NCI-H748 (cell line): ENCODE results near the gene KLKB1.
"Not testable (repeated sequence)": the region's sequence is repeated elsewhere in the genome, so short reads cannot be mapped to it uniquely, and the experiment has no call there.

ENCODE experiments used
- DNase-seq: peaks from one replicate; lab custom pipeline; 2025; ENCODE audit not compliant: unreplicated experiment; lab: John Stamatoyannopoulos, UW

Gene KLKB1

DNA sequence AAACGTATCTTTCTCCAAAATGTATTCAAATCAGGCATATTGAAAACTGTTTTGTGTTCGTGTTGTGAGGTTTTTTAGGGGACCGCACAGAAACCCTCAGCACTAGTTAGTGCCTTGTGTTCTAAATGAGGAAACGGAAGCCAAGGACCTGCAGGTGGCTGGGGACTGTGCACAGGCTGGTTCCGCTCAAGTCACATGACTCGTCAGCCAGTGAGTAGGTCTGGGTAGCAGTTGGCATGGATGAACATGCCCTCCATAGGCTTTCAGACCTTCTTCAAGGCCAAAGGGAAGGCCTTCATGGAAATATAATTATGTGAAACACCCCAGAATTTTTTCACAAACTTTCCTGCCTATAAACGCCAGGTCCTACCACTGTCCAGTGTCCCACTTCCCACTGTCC, 37.4 kb downstream of the KLKB1 start:
- no peak for DNase-seq

DNA sequence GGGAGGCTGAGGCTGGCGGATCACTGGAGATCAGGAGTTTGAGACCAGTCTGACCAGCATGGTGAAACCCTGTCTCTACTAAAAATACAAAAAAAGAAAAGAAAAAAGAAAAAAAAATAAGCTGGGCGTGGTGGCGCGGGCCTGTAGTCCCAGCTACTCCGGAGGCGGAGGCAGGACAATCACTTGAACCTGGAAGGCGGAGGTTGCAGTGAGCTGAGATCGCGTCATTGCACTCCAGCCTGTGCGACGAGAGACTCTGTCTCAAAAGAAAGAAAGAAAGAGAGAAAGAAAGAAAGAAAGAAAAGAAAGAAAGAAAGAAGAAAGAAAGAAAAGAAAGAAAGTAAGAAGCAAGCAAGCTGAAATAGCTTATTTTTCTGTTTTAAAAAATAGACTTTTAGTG, 37.9 kb downstream of the KLKB1 start:
- not testable (repeated sequence) for DNase-seq

DNA sequence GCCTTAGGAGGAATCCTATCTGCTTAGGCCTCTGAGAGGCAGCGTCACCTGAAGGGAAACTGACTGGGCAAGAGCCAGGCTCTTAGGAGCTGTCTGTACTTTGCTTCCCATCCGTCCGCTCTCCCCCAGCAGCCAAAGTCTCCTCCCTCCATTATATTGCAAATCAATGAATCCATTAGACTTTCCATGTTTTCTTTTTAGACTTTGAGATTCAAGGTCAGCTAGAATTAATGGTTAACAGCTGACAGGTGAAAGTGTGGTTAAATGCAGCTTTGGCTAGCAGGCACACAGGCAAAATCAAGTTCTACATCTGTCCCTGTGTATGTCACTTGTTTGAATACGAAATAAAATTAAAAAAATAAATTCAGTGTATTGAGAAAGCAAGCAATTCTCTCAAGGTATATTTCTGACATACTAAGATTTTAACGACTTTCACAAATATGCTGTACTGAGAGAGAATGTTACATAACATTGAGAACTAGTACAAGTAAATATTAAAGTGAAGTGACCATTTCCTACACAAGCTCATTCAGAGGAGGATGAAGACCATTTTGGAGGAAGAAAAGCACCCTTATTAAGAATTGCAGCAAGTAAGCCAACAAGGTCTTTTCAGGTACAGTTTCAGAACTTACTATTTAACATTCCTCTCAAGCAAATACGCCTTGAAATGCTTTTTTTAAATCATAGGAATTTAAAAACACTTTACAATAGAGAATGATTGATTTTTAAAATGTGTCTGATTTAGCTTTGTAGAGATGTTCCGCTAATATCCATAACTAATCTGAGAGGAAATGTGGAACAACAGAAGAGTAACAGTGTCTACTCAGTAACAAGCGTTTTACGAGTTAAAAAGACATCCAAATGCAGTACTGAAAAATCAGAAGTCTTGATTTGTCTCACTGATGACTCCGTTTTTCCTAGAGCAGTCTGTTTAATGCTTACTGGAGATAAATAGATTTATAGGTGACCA, 38.7 kb downstream of the KLKB1 start, which contains the start of gene F11:
Gene F11, plus strand, starts transcription at position 507 of the 970 bp plus-strand sequence. CDS start 948 bp downstream, outside the sequence.
- DNase-seq, result no peak

DNA sequence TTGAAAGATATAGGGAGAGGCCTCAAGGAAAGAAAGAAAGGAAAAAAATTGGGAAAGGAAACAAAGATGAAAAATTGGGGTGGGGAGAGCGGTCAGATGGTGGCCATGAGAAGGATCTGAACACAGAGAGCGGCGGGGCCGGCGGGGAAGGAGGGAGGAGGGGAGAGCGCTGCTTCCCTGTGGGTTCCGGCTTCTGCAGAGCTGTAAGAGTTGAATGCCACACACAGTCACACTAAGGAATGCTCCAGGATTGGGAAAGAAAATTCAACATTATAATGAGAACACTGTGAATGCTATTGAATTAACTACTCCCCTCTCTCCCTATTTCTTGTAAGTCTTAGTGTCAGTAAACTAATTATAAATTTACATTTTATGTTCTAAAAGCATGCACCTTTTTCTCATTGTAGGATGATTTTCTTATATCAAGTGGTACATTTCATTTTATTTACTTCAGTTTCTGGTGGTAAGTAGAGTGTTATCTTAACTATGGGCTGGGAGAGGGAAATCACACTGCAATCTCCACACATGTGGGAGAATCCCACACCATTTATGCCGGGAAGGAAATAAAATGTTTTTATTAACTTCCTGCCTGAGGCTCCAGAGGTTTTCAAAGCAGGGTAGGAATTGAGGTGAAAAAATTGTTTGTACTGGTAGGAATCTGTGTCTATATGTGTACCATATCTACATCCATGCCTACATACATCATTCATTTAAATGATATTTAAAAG, 39.6 kb downstream of the KLKB1 start:
- DNase-seq, result no peak

DNA sequence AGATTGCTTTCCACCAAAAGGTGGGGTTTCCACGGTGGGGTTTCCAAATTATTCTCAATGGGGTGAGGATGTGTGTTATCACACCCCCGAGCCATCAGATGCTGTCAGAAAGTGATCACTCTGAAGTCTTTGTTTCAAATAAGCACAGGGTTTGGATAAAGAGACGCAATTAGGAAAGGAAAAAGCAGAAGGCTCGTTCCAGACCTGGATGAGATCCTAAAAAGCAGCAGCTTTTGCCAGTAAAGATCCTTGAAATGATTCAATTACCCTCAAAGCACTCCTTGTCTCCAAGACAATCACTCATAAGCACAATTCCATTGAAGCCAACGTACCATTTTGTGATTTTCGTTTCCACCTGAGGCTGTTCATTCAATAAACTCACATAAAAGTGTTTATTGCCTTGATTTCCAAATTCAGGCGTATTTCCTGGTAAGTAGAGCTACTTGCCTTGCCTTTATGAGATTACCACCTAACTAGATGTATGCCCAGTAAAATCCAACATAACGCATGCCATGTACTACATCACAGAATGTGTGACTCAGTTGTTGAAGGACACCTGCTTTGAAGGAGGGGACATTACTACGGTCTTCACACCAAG, 43.9 kb downstream of the KLKB1 start:
- DNase-seq, result no peak

DNA sequence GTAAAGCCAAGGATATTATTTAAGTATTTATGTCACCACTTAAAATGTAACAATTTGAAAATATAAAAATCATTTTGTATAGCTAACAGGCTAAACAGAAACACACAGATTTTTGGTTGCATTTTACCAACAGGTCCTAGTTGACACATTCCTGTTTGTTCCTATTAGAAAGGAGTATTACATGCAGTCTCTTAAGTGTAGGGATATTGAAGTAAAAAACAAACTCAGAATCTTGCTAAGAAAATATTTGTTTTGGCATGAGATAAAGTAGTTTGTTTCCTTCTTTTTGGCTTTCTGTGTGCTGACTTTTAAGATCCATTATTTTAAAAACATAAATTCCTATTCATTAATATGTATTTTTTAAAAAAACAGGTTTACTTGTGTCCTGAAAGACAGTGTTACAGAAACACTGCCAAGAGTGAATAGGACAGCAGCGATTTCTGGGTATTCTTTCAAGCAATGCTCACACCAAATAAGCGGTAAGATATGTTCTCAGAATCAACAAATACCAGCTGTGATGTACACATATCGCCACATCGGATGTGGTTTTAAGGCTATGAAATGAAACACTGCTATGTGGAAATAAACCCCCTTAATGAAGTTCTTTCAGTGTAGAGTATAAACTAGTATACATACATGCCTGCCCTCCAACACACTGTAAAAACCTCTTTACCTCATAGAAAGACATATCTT, 45.5 kb downstream of the KLKB1 start:
- no peak for DNase-seq

DNA sequence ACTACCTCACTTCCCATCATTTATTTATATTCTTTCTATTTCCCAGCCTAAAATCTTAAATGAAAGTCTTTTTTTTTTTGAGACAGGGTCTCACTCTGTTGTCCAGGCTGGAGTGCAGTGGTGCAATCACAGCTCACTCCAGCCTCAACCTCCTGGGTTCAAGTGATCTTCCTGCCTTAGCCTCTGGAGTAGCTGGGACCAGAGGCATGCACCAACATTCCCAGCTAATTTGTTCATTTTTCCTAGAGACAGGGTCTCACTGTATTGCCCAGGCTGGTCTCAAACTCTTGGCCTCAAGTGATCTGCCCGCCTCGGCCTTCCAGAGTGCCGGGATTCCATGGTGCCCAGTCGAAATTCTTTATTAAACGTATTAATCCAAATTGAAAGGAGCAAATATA, 46.1 kb downstream of the KLKB1 start:
- DNase-seq, result not testable (repeated sequence)

DNA sequence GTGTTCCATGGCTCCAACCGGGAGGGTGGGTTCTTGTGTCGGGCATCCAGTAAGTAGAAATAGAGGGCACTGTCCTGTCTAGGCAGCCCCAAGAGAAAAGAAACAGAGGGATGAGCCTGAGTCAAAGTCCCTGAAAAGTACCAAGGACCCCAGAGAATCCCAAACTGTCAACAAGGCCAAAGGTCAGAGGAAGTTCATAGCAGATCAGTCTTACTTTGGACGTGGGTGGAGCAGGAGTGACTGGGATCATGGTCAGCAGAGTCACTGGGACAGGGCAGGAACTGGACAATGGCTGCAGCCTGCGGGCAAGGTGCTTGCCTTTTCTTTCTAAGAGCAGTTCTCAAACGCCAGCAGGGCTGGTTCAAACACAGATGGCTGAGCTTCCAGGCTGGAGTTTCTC, 56.0 kb downstream of the KLKB1 start:
- no peak for DNase-seq

DNA sequence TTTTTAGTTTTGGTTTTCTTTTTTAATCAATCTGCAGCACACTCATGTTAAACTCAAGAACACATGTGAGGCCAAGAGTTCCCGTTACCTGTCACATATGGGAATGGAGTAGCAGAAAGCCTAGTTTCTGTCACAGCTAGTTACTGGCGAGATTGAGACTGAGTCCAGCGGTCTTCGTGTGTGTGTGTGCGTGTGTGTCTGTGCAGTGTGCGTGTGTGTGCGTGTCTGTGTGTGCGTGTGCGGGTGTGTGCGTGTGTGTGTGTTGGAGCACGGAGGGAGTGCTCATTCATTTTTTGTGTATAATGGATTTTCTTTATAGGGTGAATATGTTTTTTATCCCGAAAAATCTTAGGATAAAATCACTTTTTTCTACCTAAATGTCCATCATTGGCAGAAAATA, 57.8 kb downstream of the KLKB1 start:
- no peak for DNase-seq

DNA sequence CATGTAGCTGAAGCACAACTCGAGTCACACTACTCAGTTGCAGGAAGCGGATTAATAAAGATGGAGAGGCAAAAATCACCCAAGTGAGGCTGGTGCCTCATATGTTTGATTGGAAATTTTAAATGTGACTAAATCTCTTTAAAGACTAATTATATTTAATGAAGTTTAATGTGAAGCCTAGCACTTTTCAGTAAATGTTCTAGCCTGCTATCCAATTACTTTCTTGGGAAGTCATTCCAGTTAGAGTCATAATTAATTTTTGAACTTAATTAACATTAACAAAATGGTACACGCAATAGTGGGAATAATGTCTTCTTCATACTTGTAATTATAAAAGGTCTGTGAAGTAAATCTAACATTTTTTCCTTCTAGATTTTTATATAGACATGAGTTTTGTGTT, 59.3 kb downstream of the KLKB1 start:
- DNase-seq, result no peak

DNA sequence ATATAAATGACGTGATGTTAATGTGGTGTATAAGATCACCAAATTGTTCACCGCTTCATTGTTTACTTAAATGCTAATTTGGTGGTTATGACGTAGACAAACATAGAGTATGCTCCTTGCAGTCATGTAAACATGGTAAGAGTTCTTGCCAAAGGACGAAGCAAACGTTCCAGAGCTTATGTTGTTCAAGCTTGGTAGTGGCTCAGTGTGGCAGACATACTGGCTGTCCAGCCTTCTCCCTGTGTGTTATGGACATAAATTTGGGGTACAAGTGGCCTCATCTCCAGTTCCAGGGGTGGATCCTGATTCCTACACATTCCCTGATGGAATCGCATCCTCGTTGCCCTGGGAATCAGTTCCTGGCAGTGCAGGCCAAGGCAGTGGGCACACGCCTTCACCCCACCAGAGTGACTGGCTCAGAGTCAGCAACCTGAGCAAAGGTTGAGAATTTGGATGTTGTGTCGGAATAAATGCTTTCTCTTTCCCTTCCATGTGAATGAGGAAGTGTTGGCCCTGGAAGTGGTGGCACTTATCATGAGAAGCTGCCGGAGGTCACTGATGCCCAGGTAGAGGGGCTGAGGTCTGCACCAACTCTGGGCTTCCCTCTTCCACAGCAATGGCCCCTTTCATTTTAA, 64.1 kb downstream of the KLKB1 start:
- no peak for DNase-seq

DNA sequence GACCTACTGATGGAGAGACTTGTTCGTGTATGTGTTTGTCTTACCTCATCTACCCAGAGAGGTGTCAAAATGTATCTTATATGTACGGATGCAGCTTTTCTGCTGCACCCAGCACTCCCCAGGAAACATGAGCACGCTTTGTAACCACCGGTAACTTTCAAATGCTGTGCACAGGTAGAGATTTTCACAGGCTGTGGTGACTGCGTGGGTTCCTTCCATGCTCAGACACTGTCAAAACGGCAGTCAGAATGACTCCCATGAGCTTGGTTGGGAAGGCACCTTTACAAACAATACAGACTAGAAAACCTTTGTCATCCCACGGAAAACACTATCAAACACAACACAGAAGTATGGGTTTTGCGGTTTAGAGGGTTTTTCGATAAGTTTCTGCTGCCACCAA, 66.9 kb downstream of the KLKB1 start:
- DNase-seq, result no peak

DNA sequence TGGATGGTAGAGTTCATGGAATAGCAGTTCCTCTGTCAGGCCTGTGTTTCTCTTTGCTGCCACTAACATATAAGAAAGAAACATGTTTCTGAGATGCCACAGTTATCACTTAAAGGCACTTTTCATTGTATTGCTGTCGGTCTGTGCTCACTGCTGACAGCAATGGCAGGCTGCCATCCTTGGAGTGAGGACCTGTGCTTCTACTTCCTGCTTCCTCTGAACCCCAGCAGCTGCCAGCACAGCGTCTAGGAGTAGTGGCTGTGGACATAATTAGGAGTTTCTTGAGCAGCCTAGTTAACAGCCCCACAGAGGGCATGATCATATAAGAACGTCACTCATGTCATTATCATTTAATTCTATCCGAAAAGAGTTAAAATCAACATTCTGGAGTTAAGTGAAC, 69.2 kb downstream of the KLKB1 start:
- no peak for DNase-seq

DNA sequence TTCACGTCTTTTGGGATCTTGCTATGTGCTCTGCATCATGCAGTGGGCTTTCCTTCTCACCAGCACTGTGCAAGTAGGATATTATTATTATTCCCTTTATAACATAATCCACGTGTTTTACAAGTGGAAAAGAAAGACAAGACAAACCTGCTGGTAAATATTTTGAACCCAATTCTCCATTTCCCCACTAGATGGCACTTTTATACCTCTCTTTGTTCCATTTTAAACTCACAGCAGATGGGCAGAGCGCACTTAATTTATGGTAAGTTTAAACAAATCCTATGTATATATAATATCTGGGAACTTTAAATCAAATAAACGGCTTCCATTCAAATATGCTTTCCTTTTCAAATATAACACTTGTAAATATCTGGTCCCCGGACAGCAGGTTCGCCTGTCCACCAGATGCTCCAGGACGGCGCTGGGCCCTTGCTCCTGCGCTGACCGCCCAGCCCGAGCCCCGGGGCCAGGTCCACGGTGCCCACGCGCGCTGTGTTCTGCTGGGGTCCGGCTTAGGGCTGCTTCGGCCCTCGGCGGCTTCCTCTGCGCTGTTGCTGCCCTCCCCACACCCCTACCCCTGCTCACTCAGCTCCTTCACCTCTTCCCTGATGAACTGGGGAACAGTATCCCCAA, 69.8 kb downstream of the KLKB1 start:
- peak; percentile 45 for DNase-seq

DNA sequence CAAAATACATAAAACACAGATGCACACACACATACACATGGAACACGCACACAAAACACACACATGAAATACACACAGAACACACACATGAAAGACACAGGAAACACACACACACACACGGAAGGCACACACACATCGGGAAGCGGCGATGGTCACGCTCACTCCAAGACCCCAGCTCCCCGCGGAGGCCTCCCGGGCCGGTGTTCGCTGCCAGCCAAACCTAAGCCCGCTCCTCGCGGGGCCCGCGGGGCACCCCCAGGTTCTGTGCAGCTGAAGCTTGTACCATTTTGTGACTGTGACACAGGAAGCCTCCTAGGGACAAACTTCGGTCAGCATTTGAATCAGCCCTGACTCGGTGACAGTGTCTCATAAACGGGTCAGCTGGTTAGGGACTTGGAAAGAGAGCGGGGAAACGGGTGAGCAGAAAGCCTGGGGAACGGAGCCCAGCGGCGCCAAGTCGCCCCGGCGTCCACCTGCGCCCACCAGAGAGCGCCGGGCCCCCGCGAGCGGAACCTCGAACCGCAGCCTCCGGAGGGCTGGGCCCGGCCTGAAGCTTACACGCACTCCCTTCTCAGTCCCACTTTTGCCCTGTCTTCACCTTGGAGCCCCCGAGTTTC, 70.8 kb downstream of the KLKB1 start:
- no peak for DNase-seq

DNA sequence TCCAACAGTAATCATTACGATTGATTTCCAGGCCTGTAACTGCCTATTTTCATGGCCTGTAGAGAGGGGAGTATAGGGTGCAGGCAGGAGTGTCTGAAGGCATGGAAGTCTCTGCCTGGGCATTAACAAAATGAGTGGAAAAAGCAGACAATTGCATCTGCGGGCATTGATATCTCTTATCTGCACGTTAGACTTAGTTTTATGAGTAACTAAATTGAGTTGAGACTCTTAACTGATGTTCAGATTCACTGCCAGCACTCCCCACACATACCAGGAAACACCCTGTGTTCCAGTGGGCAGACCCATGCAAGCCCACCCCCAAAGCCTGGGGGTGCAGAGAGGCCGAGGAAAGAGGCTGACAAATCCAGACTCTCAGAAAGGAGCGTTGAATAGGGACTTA, 72.0 kb downstream of the KLKB1 start:
- DNase-seq, result no peak

DNA sequence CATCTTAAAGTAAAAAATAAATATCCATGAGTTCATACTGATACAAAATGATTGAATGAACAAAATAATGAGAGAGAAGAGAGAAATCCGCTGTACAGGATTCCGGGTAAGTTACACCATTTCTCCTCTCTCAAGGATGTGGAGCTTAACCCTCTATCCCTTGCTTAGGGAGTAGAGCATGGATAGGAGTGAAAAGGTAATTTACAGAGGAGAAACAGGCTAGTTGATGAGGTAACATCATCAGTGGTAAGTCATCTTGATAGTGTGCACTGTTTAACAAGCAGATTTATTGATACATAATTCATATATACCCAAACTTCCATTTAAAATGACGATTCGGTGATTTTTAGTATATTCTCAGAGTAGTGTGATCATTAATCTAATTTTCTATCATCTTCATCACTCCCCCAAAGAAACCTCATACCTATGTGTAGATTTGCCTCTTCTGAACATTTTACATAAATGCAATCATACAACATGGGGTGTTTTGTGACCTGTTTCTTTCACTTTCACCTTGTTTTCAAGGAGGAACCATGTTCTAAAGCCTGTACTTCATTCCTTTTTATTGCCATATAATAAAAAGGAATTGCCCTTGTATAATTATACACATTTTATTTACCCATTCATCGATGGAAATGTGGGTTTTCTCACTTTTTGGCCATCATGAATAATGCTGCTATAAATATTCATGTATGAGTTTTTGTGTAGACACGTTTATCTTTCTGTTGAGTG, 73.5 kb downstream of the KLKB1 start:
- no peak for DNase-seq

DNA sequence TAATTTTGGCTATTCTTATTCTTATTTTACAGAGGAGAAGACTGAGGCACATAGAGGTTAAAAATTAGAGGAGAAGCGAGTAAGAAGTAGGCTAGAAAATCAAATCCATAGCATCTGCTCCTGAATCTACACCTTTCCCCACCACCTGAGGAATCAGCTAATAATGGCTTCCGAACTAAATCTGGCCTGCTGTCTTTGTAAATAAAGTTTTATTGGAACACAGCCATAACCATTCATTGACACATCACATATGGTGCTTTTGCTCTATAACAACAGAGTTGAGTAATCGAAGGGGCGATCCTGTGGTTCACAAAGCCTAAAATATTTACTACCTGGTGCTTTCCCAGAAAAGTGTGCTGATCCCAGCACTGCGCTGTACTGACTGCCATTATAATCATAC, 76.9 kb downstream of the KLKB1 start:
- no peak for DNase-seq

DNA sequence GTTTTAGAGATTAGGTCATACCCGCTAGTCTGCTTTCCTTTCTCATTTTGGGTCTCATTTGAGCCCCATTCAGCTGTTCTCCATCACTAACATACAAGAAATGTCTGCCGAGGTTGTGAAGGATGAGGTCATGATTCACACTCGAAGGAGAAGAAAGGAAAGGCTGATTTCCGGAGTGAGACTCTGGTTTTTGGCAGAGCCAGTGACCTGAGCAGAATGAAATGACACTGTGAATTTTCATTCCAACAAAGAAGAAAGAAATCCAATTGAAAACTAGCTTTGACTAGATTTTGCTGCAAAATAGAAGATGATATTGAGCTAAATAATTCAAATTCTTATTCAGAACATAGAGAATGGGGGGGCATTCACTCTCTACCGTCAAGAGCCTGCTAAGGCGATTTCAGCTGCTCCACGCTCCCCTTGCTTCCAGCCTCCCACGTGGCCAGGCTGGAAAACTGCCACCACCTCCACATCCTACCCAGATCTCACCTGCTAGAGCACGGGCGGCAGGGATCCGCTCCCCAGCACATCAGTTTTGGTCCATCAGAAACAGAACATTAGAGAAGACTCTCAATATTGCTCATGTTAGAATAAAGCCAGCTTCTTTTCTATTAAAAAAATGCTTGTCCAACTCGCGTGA, 77.7 kb downstream of the KLKB1 start:
- DNase-seq, result peak; percentile 3
